Measurements from ENCODE around the gene TM9SF3.

The TM9SF3 gene

DNA sequence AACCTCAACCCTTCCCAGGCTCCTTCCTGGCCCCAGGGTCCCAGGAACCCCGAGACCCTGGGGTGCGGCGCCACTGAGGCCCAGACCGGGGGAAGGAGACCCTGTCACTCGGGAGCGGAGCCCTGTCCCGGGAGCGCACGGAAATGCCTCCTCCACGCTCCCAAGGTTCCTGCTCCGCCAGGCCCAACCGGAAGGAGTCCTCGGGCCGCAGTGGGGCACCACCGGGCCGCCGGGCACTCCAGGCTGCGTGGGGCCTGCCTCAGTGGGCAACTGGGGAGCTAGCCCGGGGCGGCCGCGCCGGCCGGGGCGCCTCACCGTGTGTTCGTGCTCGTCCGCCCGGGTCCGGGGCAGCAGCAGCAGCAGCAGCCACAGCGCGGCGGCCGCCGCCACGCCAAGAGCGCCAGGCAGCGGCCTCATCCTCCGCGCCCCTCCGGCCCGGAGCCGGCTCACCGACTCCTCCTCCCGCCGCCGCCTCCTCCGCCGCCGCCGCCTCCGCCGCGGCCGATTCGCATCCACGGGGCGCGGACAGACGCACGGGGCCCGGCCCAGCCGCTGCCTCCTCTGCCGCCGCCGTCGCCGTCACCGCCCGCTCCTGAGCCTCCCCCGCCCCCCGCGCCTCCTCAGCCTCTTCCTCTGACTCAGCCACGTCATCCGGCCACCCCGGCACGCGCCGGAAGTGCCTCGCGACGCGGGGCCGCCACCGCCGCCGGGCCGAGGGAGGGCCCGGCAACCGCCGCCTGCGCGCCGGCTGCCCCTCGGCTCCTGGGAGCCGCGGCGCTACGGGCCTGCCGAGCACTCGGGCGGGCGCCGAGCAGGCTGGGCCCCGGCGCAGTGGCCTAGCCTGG lies at the start of gene TM9SF3:
Gene TM9SF3, minus strand, starts transcription at position 594 of the 845 bp plus-strand sequence. Its CDS starts 177 bp downstream, at position 417.
- peak; percentile 56 for DNase-seq (ENCODE audit: low read depth)

DNA sequence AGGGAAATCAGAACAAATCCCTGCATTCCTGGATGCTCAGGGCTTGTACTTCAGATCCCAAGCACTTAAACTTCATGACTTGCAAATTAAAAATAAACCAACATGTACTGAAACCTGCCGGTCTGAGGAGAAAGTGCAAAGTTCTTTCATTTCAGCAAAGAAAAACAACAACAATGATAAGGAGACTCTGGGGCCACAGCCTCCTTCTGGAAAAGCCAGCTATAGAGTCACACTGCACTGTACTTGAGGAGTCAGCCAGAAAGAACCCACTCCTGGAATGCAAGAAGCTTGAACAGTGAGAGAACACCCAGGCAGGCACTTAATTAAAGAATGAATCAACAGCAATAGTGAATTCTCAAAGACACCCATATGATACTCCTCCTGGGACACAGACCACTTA lies 49.7 kb upstream of the TM9SF3 start:
- DNase-seq (ENCODE audit: low read depth): no peak

DNA sequence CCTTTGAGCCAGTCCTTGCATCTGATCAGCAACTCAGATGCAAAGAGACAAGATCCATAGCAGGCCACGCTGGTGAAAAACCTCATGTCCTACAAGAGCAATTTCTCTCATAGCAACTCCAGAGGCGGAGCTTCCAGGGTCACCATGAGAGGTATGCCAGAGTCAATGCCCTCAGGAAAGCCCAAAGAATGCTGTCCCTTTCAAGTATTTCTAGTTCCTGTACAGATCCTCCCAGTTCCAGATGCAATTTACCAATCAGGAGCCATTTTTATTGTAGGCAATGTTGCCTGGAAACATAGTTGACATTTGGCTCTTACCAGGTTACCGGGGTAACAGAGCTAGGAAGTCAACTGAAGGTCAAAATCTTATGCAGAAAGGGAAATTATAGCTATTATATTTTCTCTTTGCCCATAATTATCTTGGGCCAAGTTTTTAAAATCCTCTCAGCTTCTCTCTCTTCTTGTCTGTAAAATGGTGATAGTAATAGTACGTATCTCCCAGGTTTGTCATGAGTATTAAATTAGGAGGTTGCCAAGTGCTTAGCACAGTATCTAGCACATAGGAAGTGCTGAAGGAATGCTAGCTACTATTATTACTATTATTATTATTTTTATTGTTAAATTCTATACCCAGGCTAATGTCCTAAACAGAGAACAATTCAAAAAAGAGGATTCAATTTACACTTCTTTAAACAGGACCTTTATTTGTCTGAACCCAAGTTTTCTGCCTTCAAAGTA lies 46.3 kb upstream of the TM9SF3 start:
- DNase-seq (ENCODE audit: low read depth): no peak

DNA sequence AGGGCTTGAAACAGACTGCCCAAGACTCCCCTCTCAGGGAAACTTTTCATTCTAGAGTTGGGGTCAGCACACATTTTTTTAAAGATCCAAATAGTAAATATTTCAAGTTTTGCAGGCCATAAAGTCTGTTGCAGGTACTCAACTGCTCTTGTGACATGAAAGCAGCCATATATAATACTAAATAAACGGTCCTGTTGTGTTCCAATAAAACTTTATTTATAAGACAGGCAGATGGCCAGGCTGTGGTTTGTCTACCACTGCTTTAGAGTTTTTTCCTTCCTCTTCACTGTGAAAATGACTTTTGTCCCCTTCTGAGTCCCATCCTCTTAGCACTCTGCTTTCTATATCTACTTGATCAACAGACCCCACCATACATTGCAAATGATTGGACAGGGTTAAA lies 40.5 kb upstream of the TM9SF3 start:
- DNase-seq (ENCODE audit: low read depth): no peak

DNA sequence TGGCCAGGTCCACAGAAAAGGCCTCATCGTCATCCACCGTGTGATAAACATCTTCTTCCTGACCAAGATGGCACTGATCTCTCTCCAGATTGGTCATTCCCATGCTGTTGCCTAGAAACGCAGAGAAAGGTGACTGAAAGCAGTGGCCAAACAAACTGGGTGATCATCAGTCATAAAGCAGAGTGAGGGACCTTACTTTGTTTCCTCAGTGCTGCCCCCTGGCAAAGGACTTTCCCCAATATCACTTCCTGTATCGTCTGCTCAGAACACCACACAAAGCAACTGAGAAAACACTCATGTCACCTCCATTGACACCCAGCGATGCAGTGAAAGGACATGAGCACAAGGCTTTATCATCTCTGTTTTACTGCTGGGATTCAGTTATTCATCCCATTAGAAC lies 40.0 kb upstream of the TM9SF3 start:
- no peak for DNase-seq (ENCODE audit: low read depth)

DNA sequence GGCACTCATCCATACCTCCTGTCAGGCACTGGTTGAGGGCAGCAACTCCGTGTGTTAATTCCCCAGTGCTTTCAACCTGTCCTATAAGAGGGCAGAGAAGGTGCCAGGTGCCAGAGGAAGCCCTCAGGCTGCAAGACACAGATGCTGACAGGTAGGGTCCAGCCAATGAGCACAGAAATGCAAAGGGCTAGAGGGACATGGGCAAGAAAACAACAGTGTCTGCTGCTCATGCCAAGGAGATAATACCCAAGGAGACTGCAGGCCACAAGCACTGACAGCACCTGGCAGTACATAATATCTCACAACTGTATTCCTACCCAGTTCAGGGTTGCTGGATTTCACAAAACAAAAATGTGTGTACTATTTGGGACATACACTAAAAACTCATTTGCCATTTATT lies 38.4 kb upstream of the TM9SF3 start:
- DNase-seq (ENCODE audit: low read depth): no peak

DNA sequence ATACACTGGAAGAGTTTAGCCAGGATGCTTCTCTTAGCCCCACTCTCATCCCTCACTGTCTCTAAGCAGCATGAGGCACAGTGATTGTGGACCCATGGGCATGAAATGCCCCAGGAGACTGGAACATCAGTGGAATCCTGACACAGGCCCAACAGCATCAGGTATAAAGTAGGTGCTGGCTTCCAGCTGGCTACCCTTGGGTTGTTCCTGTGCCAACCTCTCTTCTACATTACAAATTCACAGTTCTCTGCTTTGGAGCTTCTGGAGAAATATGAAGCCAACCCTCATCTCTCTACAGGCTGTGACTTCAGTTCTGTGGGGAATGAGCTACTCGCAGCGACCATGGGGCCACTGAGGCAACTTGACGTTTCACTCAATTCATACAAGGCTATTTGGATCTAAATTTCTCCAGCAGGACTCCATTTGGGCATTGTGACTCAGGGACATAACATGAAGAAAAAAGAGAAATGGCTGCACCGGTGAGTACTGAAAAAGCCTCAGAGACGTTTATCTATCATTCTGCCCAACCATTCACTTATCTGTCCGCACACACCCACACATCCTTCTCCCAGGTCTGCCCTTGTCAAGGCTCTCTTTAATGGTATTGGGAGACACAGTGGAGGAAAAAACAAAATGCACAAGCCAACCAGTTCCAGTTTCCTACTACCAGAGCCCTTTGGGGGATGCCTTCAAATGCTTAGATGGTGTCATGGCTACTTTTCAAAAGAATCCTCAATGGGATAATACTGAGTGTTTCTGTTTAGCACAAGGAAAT lies 35.4 kb upstream of the TM9SF3 start:
- peak; percentile 43 for DNase-seq (ENCODE audit: low read depth)

DNA sequence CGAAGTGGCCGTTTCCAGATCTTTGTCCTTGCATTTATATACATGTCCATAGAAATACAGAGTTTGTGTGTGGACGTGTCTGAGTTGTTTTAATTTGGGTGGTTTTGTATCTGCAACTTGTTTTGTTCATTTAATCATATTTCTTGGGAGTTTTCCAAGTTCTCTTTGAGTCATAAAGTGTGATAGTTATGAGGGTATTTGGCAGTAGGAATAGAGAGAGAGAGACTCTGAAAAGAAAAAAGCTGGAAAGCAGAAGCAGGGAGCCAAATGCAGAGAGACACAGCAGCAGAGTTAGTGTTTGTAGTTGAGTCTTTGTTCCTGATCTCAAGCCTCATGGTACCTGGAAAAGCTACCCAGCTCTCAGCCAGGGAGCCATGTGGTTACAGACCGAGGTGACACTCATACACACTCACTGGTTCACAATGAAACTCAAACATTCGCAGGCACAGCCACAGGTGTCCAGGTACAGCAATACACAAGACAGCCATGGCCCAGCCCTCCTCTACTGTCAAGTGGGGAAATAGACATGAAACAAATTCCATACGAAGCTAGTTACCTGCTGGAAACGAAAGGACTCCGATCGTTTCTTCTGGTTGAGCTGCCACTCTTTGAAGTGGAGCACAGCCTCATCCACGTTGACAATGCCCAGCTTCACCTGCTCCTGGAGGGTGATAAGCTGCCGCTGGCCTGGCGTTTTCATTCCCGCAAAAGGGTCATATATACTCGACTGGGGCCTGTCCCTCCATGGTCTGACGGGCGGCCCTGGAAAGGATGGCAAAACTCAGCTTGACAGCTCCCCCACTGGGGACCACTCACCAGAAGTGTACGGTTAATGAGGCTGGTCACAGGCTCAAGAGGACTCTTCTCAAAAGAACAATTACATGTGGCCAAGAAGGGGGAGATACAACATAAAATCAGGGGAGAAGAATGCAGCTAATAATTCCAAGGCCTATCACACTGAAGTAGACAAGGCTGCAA lies 33.3 kb upstream of the TM9SF3 start:
- no peak for DNase-seq (ENCODE audit: low read depth)

DNA sequence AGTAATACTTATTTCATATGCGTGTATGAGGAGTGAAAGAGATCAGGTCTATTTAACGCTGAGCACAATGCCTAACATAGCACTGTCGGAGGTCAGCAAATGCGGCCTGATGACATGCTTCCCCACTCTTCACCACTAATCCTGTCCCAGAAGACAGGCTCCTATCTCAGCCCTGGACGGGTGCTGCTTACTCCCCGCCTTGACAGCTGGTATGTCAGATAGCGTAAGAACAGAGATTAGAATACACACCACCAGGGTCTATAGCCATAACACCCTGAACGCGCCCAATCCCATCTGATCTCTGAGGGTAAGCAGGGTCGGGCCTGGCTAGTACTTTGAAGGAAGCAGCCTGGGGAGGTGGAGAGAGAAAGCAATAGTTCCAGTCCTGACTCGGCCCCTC lies 32.3 kb upstream of the TM9SF3 start:
- DNase-seq (ENCODE audit: low read depth): peak; percentile 90

DNA sequence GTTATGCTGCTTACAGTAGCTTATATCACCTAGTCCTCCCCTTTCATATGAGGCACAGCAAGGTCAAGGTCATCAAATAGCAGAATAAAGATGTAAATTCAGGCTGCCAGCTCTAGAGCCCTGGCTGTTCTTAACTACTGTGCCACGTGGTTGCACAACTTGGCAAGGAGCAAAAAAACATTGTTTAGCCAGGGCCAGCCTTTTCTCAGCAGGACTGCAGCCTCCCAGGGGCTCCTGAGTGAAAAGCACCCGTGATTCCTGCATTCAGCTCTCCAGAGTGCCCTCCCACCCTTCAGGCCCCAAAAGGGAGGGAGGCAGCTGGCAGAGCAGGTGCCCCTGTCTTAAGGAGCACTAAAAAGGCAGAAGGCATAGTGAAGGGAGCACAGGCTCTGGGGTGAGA lies 31.8 kb upstream of the TM9SF3 start:
- no peak for DNase-seq (ENCODE audit: low read depth)

DNA sequence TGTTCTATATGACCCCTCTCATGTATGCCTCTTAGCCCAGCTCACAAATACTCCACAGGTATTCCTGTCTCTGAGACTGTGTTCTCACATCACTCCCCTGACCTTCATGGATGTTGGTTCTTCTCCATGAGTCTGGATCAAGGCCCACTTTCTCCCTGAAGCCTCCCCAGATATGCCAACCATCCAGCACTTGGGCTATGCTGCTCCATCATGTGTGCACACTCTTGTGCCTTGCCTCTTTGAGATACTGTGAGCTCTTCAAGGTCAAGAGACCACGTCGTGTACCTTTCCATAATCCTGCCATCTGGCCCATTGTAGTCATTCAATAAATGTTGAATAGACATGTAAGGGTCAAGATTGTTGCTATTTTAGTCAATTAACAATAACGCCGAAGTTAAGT lies 30.1 kb upstream of the TM9SF3 start:
- no peak for DNase-seq (ENCODE audit: low read depth)

DNA sequence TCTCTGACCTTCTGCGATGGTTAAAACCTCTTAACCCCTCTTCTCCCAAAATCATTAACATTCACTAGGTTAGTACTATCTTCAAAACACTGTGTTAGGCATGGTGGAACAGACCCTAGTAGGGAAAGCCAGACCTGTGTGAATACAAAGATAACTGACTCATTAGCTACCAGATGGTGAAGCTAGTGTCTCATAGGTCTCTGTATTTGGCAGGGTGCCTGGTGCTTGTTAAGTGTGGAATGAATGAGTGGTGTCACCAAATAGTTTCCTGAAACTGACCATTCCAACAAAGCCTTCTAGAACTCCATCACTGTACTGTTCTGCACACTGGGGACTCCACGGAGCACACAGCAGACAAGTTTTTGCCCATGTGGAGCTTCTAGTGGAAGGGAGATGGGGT lies 27.7 kb upstream of the TM9SF3 start:
- no peak for DNase-seq (ENCODE audit: low read depth)

DNA sequence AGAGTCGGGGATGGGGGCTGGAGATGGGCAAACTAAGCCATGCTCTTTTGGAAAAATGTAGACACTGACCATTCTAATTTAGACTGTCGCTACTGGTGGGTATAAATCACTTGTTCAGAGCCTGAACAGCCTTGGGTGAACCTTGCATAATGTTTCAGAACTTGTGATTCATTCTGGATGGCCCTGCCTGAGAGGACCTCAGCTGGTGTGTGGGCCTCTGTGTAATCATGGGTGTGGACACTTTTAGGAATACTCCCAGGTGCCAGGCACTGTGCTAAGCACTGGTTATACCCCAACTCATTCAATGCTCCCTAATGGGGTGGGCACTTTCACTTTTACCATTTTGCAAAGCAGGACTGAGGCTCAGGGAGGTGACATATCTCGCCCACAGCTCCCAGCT lies 26.8 kb upstream of the TM9SF3 start:
- no peak for DNase-seq (ENCODE audit: low read depth)

DNA sequence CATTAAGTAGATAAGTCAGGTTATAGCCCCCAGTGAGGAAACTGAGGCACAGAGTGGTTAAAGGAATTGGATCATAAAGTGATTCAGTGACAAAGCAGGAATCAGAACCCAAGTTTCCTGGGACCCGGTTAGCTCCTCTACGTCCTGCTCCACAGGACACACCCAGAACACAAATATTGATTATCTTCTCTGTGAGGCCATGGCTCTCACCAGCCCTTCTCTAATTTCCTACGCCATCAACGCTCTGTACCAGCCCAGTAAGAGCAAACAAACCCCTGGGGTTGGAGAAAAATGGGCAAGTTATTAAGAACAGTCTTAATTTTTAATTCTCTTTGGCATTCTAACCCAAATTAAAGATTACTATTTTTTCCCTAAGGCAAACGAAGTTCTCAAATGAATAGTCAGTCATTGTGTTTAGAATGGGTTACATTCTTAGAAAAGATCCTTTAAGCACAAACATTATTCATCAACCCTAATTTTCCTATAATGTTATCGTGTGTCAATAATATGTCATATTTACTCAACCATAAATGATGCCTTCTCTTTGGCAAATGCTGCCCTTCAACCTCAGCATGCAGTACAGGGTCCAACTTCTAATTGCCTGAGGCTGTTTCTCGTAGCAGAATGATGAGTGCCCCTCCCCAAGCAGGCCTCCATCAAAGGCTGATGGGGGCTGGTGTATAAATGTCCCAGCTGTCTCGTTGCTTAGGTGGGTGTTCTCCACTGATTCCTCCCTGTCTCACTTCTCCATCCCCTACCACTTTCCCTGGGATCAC lies 25.4 kb upstream of the TM9SF3 start:
- no peak for DNase-seq (ENCODE audit: low read depth)

DNA sequence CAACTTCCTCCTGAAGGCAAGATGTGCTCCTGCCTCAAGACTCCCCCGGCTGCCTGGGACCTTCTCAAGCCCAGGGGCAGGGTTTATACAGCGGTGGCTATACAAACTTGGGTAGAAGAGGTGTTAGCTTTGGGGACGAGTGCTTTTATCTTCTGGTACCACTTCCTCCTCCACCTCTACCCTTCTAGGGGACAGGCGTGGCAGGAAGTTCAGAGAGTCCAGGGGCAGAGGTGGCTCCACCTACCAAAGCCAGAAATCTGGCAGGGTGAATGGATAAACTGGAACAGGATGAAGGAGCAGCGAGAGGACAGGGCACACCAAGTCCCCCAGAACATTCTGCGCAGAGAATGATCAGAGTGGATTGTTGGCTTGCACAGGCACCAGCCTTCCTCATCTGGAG lies 24.0 kb upstream of the TM9SF3 start:
- no peak for DNase-seq (ENCODE audit: low read depth)

DNA sequence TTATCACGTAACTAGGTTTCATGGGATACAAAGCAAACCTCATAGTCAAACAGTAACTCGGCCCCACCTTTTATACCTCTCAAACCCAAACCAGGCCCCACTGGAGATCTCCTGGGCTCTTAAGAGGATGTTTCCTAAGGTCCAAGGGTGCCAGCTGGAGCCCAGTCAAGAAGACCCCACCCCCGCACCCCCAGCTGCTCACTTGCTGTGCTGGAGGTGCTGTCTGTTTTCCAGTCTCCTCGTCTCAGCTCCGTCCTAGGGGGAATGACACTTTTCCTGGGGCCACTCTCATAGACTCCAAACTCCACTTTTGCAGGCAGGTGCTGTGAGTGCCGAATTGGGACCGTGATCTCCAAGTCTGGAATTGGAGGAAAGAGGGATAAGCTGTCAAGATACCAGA lies 22.7 kb upstream of the TM9SF3 start:
- DNase-seq (ENCODE audit: low read depth): no peak

DNA sequence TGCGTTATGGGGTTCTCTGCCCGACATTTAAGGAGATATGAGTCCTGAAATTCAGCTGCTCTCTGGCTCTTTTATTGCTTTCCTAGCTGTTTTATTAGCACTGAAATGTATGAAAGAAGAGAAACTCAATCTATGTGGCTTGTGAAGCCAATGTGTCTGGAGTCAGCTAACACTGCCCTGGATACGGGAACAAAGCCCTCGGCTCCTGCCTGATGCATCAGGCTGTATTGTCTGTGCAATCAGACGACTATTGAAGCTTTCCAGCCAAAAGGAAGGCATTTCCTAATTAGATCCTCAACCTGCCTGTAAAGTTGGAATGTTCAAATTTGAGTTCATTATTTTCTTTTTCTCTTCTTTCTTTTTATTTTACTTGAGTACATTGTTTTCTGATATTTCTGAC lies 22.0 kb upstream of the TM9SF3 start:
- no peak for DNase-seq (ENCODE audit: low read depth)

DNA sequence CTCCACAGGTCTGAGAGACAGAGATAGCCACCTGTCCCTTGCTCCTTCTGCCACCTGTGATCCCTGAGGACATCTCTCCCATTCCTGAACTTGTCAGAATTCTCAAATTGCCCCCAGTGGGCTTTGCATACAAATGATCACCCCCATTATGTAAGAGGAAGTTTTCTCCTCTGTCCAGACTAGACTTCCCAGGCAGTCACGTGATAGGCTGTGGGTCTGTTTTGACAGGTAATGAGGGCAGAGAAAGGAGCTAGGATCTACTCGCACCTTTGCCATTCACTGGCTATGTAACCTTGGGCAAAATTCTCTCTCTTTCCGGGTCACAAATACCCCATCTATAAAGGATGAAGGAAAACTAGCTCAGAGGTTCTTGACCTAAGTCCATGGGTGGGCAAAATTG lies 21.4 kb upstream of the TM9SF3 start:
- DNase-seq (ENCODE audit: low read depth): no peak

DNA sequence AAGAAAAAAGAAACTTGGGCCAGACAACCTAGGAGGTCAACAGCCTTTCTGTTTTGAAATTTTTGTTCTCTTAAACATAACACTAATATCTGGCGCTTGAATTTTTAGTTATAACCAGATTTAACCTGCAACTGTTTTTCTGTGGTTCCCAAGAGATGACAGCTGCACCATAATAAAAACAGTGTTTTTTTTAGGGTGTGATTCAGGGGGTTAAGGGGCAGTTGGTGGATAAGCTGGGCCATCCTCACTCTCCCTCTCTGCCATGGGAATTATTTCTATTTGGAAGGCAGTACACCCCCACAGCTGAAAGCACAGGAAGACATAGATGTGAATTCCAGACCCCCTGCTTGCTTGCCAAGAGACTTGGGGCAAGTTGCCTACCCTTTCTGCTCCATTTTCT lies 20.1 kb upstream of the TM9SF3 start:
- no peak for DNase-seq (ENCODE audit: low read depth)

DNA sequence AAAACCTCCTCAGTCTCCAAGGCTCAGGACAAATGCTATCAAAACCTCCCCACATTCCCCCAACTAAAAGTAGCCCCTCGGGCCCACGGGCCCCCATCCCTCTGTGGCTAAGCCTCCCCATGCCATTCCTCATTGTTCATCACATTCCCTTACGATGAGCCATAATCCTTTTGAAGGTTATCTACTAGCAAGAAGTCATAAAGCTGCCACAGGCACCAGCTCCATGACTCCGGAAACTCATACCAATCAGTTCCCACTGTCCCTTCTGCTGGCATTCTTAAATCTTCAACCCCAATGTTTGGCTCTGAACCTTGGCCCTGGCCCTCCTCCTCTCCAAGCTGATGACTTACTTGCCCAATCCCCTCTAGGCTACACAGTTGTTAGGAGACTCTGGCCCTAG lies 19.4 kb upstream of the TM9SF3 start:
- no peak for DNase-seq (ENCODE audit: low read depth)

DNA sequence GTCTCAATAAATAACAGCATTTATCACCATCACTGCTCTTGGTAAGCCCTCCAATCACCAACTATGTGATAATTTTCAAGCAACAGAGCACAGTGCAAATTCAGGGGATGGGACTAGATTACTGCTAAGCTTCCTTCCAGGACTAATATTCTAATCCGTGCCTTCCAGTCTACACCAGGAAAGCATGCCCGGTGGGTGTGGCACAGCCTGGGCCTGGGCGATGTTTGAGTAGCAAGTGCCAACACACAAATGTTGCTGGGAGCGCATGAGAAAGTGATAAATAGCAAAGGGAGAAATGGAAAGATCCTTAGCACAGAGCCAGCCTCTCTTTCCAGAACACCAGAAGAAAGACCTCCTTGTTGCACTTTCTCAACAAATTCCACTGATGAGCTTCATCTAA lies 13.5 kb upstream of the TM9SF3 start:
- DNase-seq (ENCODE audit: low read depth): no peak

Measured in CMK (cell line).